GM23338 (cell line): ENCODE data around the gene PRKAG1. TPM values are rescaled to one million over a fixed set of nuclear protein-coding genes. Genes with fewer than 3 reads are reported as not detected.
A peak's percentile ranks its signal among the peaks of the same experiment; 100 is the strongest.

Source experiments
- ATAC-seq: fragments of 200-7000 bp; cut with Tn5 transposase; 3 replicates; pipeline ENCODE4 v1.9.1; 2020
- DNase-seq: peaks from one replicate; pipeline ENCODE4 v3.0.0-alpha.2; 2015; ENCODE audit warnings: low spot score
- H2AFZ ChIP-seq: fragments of 200-600 bp; sonication (generic); 2 replicates; pipeline ENCODE4 v1.8.0; 2016; ENCODE audit warnings: antibody characterized with exemption, mild to moderate bottlenecking, moderate library complexity
- H3F3A ChIP-seq: fragments of 200-600 bp; sonication (generic); replicated peaks from 2 replicates; pipeline ENCODE4 v1.8.0; 2017; ENCODE audit warnings: antibody characterized with exemption, mixed run types, low read depth
- H3K27ac ChIP-seq: fragments of 200-600 bp; sonication (generic); 2 replicates; pipeline ENCODE4 v1.6.1; 2016; ENCODE audit warnings: low read depth
- H3K27me3 ChIP-seq: fragments of 200-600 bp; sonication (generic); 2 replicates; pipeline ENCODE4 v1.8.0; 2016; ENCODE audit warnings: mild to moderate bottlenecking, mixed run types, moderate library complexity; ENCODE audit not compliant: insufficient read depth
- H3K36me3 ChIP-seq: fragments of 200-600 bp; sonication (generic); 2 replicates; pipeline ENCODE4 v1.8.0; 2016; ENCODE audit warnings: mild to moderate bottlenecking; ENCODE audit not compliant: insufficient read depth
- H3K4me1 ChIP-seq: fragments of 200-600 bp; sonication (generic); 2 replicates; pipeline ENCODE4 v1.8.0; 2016; ENCODE audit warnings: mild to moderate bottlenecking, moderate library complexity; ENCODE audit not compliant: insufficient read depth
- H3K4me2 ChIP-seq: fragments of 200-600 bp; sonication (generic); 2 replicates; pipeline ENCODE4 v1.7.1; 2017; ENCODE audit warnings: mixed run types
- H3K4me3 ChIP-seq: fragments of 200-600 bp; sonication (generic); 2 replicates; pipeline ENCODE4 v1.6.1; 2016; ENCODE audit warnings: mixed run types
- H3K79me2 ChIP-seq: fragments of 200-600 bp; sonication (generic); replicated peaks from 2 replicates; pipeline ENCODE4 v1.8.0; 2017; ENCODE audit warnings: mild to moderate bottlenecking; ENCODE audit not compliant: insufficient read depth
- H3K9me2 ChIP-seq: fragments of 200-600 bp; sonication (generic); 2 replicates; pipeline ENCODE4 v1.8.0; 2017; ENCODE audit not compliant: insufficient read depth
- H4K20me1 ChIP-seq: fragments of 200-600 bp; sonication (generic); replicated peaks from 2 replicates; pipeline ENCODE4 v1.8.0; 2017; ENCODE audit warnings: mild to moderate bottlenecking; ENCODE audit not compliant: insufficient read depth
- H3K27ac Mint-ChIP-seq: 2 replicates; pipeline ENCODE4 v1.8.0; 2020; ENCODE audit warnings: inconsistent platforms, mild to moderate bottlenecking, moderate library complexity, mixed read lengths
- H3K27me3 Mint-ChIP-seq: 3 replicates; pipeline ENCODE4 v1.8.0; 2022; ENCODE audit warnings: low read depth, mild to moderate bottlenecking, moderate library complexity, mixed read lengths, inconsistent platforms; ENCODE audit not compliant: insufficient read depth, poor library complexity
- H3K36me3 Mint-ChIP-seq: 3 replicates; pipeline ENCODE4 v1.8.0; 2021; ENCODE audit warnings: low read depth, mild to moderate bottlenecking, inconsistent platforms, moderate library complexity, mixed read lengths
- H3K4me1 Mint-ChIP-seq: 3 replicates; pipeline ENCODE4 v1.8.0; 2020; ENCODE audit warnings: mild to moderate bottlenecking, inconsistent platforms, mixed read lengths
- H3K4me3 Mint-ChIP-seq: 3 replicates; pipeline ENCODE4 v1.8.0; 2021; ENCODE audit warnings: moderate library complexity, mild to moderate bottlenecking, inconsistent platforms, mixed read lengths
- H3K9me3 Mint-ChIP-seq: 3 replicates; pipeline ENCODE4 v1.8.0; 2020; ENCODE audit warnings: moderate library complexity, mild to moderate bottlenecking, inconsistent platforms, mixed read lengths
- EZH2 ChIP-seq: fragments of 200-600 bp; sonication (generic); IDR thresholded peaks from one replicate; pipeline ENCODE4 v1.8.0; 2017; ENCODE audit warnings: antibody characterized with exemption, mild to moderate bottlenecking, low read depth; ENCODE audit not compliant: unreplicated experiment
- ZNF462 ChIP-seq: fragments of 250-450 bp; sonication (Bioruptor Pico); IDR thresholded peaks from 2 replicates; pipeline ENCODE4 v1.5.0; 2020; ENCODE audit warnings: mild to moderate bottlenecking, moderate library complexity
- polyA plus RNA-seq: library from polyadenylated mRNA; unstranded; fragments of >200 nt; fragmentation: Nextera tagmentation; extraction: Ambion mirVana; gene quantifications from 2 replicates; pipeline ENCODE4 v1.2.1, GENCODE V29; 2016
- total RNA-seq: library from RNA; depleted of rRNA; stranded (reverse); fragments of >200 nt; shearing (Covaris generic); gene quantifications from 2 replicates; pipeline ENCODE4 v1.2.3, GENCODE V29; 2014
- TF ChIP-seq, protein P1 (sequence below): IDR thresholded peaks from one replicate; pipeline ENCODE4 v1.6.1; 2018; ENCODE audit warnings: antibody characterized with exemption; ENCODE audit not compliant: unreplicated experiment

Gene PRKAG1
- total and polyA plus RNA-seq, 2 experiments from 2014 or later, result 19.9 to 35.4 TPM

GRCh38 chr12:49000346-49000745, 18.2 kb downstream of the PRKAG1 start:
- Mint-ChIP-seq H3K27me3 (peaks cover 56% of the 10 kb centered on the region), H3K4me1 (peaks cover 21% of the 10 kb centered on the region), H3K27ac (no peak overlapping the region), H3K36me3 (peaks cover 14% of the 10 kb centered on the region; the same call in 2 of the 3 replicates), H3K9me3 (no peaks in the 10 kb centered on the region), H3K4me3 (no peak overlapping the region; the same call in 2 of the 3 replicates)
- no peaks in the 10 kb centered on the region for H3K36me3 ChIP-seq
- no peaks in the 10 kb centered on the region for H3K9me2 ChIP-seq
- TF ChIP-seq, protein P1, sequence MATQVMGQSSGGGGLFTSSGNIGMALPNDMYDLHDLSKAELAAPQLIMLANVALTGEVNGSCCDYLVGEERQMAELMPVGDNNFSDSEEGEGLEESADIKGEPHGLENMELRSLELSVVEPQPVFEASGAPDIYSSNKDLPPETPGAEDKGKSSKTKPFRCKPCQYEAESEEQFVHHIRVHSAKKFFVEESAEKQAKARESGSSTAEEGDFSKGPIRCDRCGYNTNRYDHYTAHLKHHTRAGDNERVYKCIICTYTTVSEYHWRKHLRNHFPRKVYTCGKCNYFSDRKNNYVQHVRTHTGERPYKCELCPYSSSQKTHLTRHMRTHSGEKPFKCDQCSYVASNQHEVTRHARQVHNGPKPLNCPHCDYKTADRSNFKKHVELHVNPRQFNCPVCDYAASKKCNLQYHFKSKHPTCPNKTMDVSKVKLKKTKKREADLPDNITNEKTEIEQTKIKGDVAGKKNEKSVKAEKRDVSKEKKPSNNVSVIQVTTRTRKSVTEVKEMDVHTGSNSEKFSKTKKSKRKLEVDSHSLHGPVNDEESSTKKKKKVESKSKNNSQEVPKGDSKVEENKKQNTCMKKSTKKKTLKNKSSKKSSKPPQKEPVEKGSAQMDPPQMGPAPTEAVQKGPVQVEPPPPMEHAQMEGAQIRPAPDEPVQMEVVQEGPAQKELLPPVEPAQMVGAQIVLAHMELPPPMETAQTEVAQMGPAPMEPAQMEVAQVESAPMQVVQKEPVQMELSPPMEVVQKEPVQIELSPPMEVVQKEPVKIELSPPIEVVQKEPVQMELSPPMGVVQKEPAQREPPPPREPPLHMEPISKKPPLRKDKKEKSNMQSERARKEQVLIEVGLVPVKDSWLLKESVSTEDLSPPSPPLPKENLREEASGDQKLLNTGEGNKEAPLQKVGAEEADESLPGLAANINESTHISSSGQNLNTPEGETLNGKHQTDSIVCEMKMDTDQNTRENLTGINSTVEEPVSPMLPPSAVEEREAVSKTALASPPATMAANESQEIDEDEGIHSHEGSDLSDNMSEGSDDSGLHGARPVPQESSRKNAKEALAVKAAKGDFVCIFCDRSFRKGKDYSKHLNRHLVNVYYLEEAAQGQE, result no peak
- H3F3A ChIP-seq, result peaks cover 18% of the 10 kb centered on the region; the same call in 1 of the 2 replicates
- ATAC-seq, result no peak
- peaks cover 12% of the 10 kb centered on the region; the same call in 1 of the 2 replicates for H4K20me1 ChIP-seq
- peaks cover 16% of the 10 kb centered on the region; the same call in 1 of the 2 replicates for H3K4me1 ChIP-seq
- H3K27me3 ChIP-seq, result peaks cover 63% of the 10 kb centered on the region
- peak overlapping the region; percentile 93 for H3K4me2 ChIP-seq
- H3K4me3 ChIP-seq, result no peak overlapping the region; the same call in 1 of the 2 replicates
- H2AFZ ChIP-seq, result no peak overlapping the region
- DNase-seq, result no peak
- no peak overlapping the region for H3K27ac ChIP-seq
- no peaks in the 10 kb centered on the region for H3K79me2 ChIP-seq

DNA sequence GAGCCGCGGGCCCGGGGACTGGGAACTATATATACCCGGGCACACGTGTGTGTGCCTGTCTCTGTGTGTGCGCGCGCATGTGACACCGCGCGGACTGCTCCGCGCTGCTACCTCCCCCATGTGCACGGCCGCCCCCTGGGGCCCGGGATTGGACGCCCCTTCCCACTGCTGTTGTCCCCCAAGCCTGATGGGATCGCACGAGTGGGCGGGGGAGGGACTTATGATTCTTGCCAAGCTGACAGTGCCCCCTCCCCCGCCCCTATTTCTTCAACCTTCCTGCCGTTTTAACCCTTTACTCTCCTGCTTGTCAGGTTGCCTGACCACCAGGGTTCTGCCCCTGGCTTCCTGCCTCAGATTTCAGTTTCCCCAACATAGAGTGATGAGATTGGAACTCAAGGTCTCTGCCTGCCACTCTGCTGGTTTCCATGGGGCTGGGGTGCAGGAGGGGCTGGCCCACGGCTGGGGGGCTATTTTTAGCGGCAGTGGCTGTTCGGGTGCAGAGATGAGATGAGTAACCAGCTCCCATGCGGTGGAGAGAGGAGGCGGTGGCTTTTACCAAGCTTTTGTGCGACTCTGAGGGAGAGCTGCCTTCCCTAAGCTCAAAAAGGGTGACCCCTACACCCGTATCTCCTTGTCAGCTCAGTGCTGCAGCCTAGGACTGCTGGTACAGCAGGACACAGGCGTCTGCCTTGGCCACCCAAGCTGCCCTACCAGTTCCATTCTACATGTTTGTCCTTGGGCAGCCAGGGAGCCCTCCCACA, 19.0 kb downstream of the PRKAG1 start, which contains the start of gene DDN:
TSS of gene DDN (minus strand) at position 5 of the 761 bp plus-strand sequence. CDS start 88 bp downstream, outside the sequence.
- peaks cover 18% of the 10 kb centered on the region; the same call in 1 of the 2 replicates for H3F3A ChIP-seq
- H3K4me2 ChIP-seq, result peak within 1 kb of the TSS; percentile 93
- peaks cover 71% of the 10 kb centered on the region for H3K27me3 ChIP-seq
- no peaks in the 10 kb centered on the region for H3K9me2 ChIP-seq
- peaks cover 60% of the 10 kb centered on the region for H3K27me3 Mint-ChIP-seq
- H3K27ac ChIP-seq, result no peak within 1 kb of the TSS
- peak within 1 kb of the TSS; percentile 94 for H2AFZ ChIP-seq
- peak within 1 kb of the TSS; percentile 64 for H3K4me3 ChIP-seq
- TF ChIP-seq ZNF462 (CRISPR knock-in tag), result no peak
- TF ChIP-seq EZH2, result peak; percentile 57
- no peaks in the 10 kb centered on the region for H3K36me3 ChIP-seq
- peaks cover 16% of the 10 kb centered on the region; the same call in 1 of the 2 replicates for H3K4me1 ChIP-seq
- H3K4me1 Mint-ChIP-seq, result peaks cover 21% of the 10 kb centered on the region
- H4K20me1 ChIP-seq, result peaks cover 12% of the 10 kb centered on the region; the same call in 1 of the 2 replicates
- no peaks in the 10 kb centered on the region for H3K79me2 ChIP-seq
- H3K9me3 Mint-ChIP-seq, result no peaks in the 10 kb centered on the region
- peaks cover 13% of the 10 kb centered on the region; the same call in 2 of the 3 replicates for H3K36me3 Mint-ChIP-seq
- H3K27ac Mint-ChIP-seq, result no peak within 1 kb of the TSS
- peak within 1 kb of the TSS; percentile 73 for H3K4me3 Mint-ChIP-seq
- DNase-seq (peak; percentile 52), ATAC-seq (peak; percentile 6)
